ENCODE results near the gene GALNT16. TPM values are rescaled to one million over a fixed set of nuclear protein-coding genes. Genes with fewer than 3 reads are reported as not detected.

Gene GALNT16
- total and polyA plus RNA-seq, 2 experiments from 2014 or later, result 1.7 to 2.6 TPM

DNA sequence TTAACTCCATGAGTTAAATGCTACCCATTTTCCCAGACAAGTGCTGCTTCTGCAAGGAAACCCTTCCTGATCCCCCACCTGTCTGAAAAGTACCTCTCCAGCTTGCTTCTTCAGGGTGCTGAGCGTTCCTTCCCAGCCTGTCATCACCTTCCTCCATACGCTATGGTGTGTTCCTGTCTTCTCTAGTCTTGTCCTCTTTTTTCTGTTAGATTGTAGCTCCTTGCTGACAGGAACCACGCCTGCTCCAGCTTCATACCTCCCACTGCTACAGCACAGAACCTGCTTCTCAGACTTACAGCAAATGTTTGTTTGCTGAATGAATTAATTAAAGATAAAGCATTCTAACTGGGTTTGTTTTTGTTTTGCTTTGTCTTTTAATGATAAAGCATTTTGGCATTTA, 99.0 kb downstream of the GALNT16 start:
- no peak overlapping the region for H3K4me3 ChIP-seq
- 82% methylated on average over 3 of the region's 3 CpGs for WGBS (ENCODE audit: low lambda C conversion rate, missing lambda C conversion rate)
- no peak for DNase-seq (ENCODE audit: low spot score)

DNA sequence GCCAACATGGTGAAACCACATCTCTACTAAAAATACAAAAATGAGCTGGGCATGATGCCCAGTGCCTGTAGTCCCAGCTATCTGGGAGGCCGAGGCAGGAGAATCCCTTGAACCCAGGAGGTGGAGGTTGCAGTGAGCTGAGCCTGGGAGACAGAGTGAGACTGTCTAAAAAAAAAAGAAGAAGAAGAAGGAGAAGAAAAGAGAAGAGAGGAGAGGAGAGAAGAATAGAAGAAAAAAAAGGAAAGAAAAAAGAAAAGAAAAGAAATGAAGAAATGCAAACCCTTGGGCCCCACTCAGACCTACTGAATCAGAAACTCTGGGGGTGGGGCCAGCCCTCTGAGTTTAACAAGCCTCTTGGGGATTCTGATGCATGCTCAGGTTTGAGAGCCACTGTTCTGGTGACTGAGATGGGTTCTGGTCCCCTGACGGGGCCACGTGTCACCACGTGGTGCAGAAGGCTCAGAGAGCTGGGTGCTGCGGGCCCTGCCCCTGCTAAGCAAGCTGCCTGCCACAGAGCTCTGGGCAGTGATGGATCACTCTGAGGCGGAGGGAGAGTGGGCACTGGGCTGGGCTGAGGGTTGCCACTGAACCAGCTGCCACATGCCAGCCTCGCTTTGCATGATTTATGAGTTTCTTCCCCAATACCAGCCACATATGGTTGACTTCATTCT, 100.6 kb downstream of the GALNT16 start:
- no peaks in the 10 kb centered on the region for H3K27me3 ChIP-seq
- TF ChIP-seq EZH2phosphoT487 (IDR thresholded peaks at IDR 0.05; ENCODE audit: low read depth, severe bottlenecking, unreplicated experiment) (no peak), EZH2 (IDR thresholded peaks at IDR 0.05; ENCODE audit: borderline replicate concordance) (no peak)
- TF ChIP-seq, protein P1, sequence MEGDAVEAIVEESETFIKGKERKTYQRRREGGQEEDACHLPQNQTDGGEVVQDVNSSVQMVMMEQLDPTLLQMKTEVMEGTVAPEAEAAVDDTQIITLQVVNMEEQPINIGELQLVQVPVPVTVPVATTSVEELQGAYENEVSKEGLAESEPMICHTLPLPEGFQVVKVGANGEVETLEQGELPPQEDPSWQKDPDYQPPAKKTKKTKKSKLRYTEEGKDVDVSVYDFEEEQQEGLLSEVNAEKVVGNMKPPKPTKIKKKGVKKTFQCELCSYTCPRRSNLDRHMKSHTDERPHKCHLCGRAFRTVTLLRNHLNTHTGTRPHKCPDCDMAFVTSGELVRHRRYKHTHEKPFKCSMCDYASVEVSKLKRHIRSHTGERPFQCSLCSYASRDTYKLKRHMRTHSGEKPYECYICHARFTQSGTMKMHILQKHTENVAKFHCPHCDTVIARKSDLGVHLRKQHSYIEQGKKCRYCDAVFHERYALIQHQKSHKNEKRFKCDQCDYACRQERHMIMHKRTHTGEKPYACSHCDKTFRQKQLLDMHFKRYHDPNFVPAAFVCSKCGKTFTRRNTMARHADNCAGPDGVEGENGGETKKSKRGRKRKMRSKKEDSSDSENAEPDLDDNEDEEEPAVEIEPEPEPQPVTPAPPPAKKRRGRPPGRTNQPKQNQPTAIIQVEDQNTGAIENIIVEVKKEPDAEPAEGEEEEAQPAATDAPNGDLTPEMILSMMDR (IDR thresholded peaks at IDR 0.05; ENCODE audit: poor library complexity), result no peak
- no peak overlapping the region for H3K27ac ChIP-seq
- H3K9me2 ChIP-seq (replicated peaks; ENCODE audit: insufficient read depth), result no peaks in the 10 kb centered on the region
- no peaks in the 10 kb centered on the region for H3K79me2 ChIP-seq
- no peaks in the 10 kb centered on the region for H3K9me3 ChIP-seq (ENCODE audit: low read depth)
- no peaks in the 10 kb centered on the region for H4K20me1 ChIP-seq (ENCODE audit: insufficient read depth, poor library complexity, severe bottlenecking)
- H2AFZ ChIP-seq, result no peak overlapping the region
- H3K4me3 ChIP-seq, result no peak overlapping the region
- DNase-seq (ENCODE audit: low spot score), result no peak
- 85% methylated on average over 7 of the region's 7 CpGs for WGBS (ENCODE audit: low lambda C conversion rate, missing lambda C conversion rate)
- H3K4me2 ChIP-seq, result no peak overlapping the region
- H3K36me3 ChIP-seq (replicated peaks; ENCODE audit: insufficient read depth, low read depth), result no peaks in the 10 kb centered on the region
- peaks cover 4% of the 10 kb centered on the region for H3K4me1 ChIP-seq (ENCODE audit: insufficient read depth)

More for the DNA sequence above, 99.0 kb downstream of the GALNT16 start:
- no peak overlapping the region for H3K4me2 ChIP-seq
- H3K36me3 ChIP-seq (replicated peaks; ENCODE audit: insufficient read depth, low read depth), result no peaks in the 10 kb centered on the region
- no peak for TF ChIP-seq EZH2 (IDR thresholded peaks at IDR 0.05; ENCODE audit: borderline replicate concordance)
- TF ChIP-seq, protein P1 (IDR thresholded peaks at IDR 0.05; ENCODE audit: poor library complexity), result no peak
- TF ChIP-seq EZH2phosphoT487 (IDR thresholded peaks at IDR 0.05; ENCODE audit: low read depth, severe bottlenecking, unreplicated experiment), result no peak
- H2AFZ ChIP-seq, result no peak overlapping the region
- no peaks in the 10 kb centered on the region for H3K9me2 ChIP-seq (replicated peaks; ENCODE audit: insufficient read depth)
- H3K27ac ChIP-seq, result no peak overlapping the region
- no peaks in the 10 kb centered on the region for H3K9me3 ChIP-seq (ENCODE audit: low read depth)
- H3K79me2 ChIP-seq, result no peaks in the 10 kb centered on the region
- H3K27me3 ChIP-seq, result no peaks in the 10 kb centered on the region
- peaks cover 4% of the 10 kb centered on the region for H3K4me1 ChIP-seq (ENCODE audit: insufficient read depth)
- H4K20me1 ChIP-seq (ENCODE audit: insufficient read depth, poor library complexity, severe bottlenecking), result no peaks in the 10 kb centered on the region

DNA sequence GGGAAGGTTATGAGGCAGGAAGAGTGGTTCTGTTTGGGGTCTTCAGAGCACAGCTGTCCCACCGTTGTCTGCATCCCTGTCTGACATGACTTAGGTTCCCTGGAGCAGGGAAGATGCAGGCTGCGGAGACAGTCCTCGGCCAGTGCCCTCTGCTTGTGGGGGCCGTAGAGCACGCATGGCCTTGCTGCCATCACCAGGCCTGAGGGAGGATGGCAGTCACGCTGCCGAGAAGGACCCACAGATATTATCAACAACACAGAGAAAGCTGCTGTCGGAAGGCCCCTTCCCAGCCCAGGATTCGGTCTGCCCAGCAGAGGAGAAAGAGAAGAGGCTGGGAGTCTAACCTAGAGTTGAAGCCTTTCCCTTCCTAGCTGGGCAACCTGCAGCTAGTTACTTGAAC, 103.1 kb downstream of the GALNT16 start:
- no peaks in the 10 kb centered on the region for H3K4me1 ChIP-seq (ENCODE audit: insufficient read depth)
- H3K27me3 ChIP-seq, result no peaks in the 10 kb centered on the region
- WGBS (ENCODE audit: low lambda C conversion rate, missing lambda C conversion rate), result 41% methylated on average over 9 of the region's 9 CpGs
- no peak overlapping the region for H3K4me3 ChIP-seq
- H4K20me1 ChIP-seq (ENCODE audit: insufficient read depth, poor library complexity, severe bottlenecking), result no peaks in the 10 kb centered on the region
- H2AFZ ChIP-seq, result no peak overlapping the region
- H3K9me2 ChIP-seq (replicated peaks; ENCODE audit: insufficient read depth), result no peaks in the 10 kb centered on the region
- no peaks in the 10 kb centered on the region for H3K36me3 ChIP-seq (replicated peaks; ENCODE audit: insufficient read depth, low read depth)
- H3K4me2 ChIP-seq, result no peak overlapping the region
- H3K79me2 ChIP-seq, result no peaks in the 10 kb centered on the region
- peak; percentile 30 for DNase-seq (ENCODE audit: low spot score)
- TF ChIP-seq, protein P1 (IDR thresholded peaks at IDR 0.05; ENCODE audit: poor library complexity), result peak; percentile 37
- TF ChIP-seq EZH2phosphoT487 (IDR thresholded peaks at IDR 0.05; ENCODE audit: low read depth, severe bottlenecking, unreplicated experiment), result no peak
- no peak for TF ChIP-seq EZH2 (IDR thresholded peaks at IDR 0.05; ENCODE audit: borderline replicate concordance)
- no peak overlapping the region for H3K27ac ChIP-seq
- H3K9me3 ChIP-seq (ENCODE audit: low read depth), result no peaks in the 10 kb centered on the region
